ENCODE measurements around the gene GARIN5B. TPM values are rescaled to one million over a fixed set of nuclear protein-coding genes. Genes with fewer than 3 reads are reported as not detected.

Gene GARIN5B
- total and polyA plus RNA-seq, 2 of the 8 experiments (the other 6 are each of a cell fraction or from before 2014, with no cell fraction given) = 0.03 TPM; not detected in 1

- peaks cover 0 to 5% (median 0%) of the 10 kb centered on the region in 4 experiments; a peak in 1 of 8 replicates for H3K36me3 ChIP-seq (ENCODE audit: control insufficient read depth in 2 of 4, insufficient read depth in 4 of 4, low read length in 3 of 4)
- H3K79me2 ChIP-seq (ENCODE audit: control insufficient read depth in 1 of 2, insufficient read depth in 2 of 2, low read length in 2 of 2) = no peaks in the 10 kb centered on the region
- H3K14ac ChIP-seq (ENCODE audit: insufficient read length) = no peak overlapping the region
- H3K9ac ChIP-seq (replicated peaks in 1 of 4; ENCODE audit: extremely low read depth in 1 of 4, low read depth in 3 of 4, low read length in 3 of 4) = no peak overlapping the region
- H3K27ac ChIP-seq (ENCODE audit: low read depth, low read length) = no peak overlapping the region
- no peaks in the 10 kb centered on the region for H3K9me3 ChIP-seq (ENCODE audit: insufficient read depth in 2 of 2, low read depth in 1 of 2, low read length in 1 of 2)
- ChIA-PET CTCF (ENCODE audit: partially characterized antibody) (interaction anchor here (1.0 to 3.1 kb wide), 5 partner anchors 12 to 43 kb away, joined by 3 to 7 read pairs (median 4); no protein-coding TSS in a partner anchor), POLR2A (ENCODE audit: partially characterized antibody) (interaction anchor here (0.8 to 3.8 kb wide), 8 partner anchors 10 to 92 kb away, joined by 3 to 17 read pairs (median 6); partner anchors contain the start of genes KMT5C, RPL28 and UBE2S)
- no peak overlapping the region for H2BK120ac ChIP-seq (replicated peaks; ENCODE audit: low read depth, low read length)
- no peak overlapping the region; the same call in 1 of the 2 replicates for H4K8ac ChIP-seq (ENCODE audit: extremely low read depth, insufficient read depth, low read length)
- H3K18ac ChIP-seq (ENCODE audit: extremely low read depth, low read length) = no peak overlapping the region
- peaks cover 0 to 5% (median 2%) of the 10 kb centered on the region in 4 experiments; a peak in 5 of 7 replicates for H3K4me1 ChIP-seq (replicated peaks in 1 of 4; ENCODE audit: control insufficient read depth in 3 of 4, insufficient read depth in 4 of 4, low read length in 3 of 4)
- H4K91ac ChIP-seq (replicated peaks; ENCODE audit: insufficient read length, low read length) = no peak overlapping the region
- H2BK20ac ChIP-seq (ENCODE audit: low read length) = no peak overlapping the region
- DNase-seq (ENCODE audit: low read depth in 1 of 2, low spot score in 2 of 2) (no peak), FAIRE-seq (no peak)
- no peak overlapping the region for H3K4me3 ChIP-seq (ENCODE audit: extremely low read depth in 1 of 4, insufficient read depth in 2 of 4, low read depth in 3 of 4, low read length in 4 of 4)
- no peak overlapping the region for H3K4ac ChIP-seq (replicated peaks; ENCODE audit: insufficient read length, low read depth, low read length)
- no peak overlapping the region for H3K23ac ChIP-seq (ENCODE audit: insufficient read length)
- H4K5ac ChIP-seq (ENCODE audit: insufficient read length, low read depth, low read length) = no peak overlapping the region
- H3K23me2 ChIP-seq (ENCODE audit: low read depth, low read length) = peaks cover 2% of the 10 kb centered on the region; the same call in 1 of the 2 replicates
- no peaks in the 10 kb centered on the region for H4K20me1 ChIP-seq (replicated peaks in 1 of 2; ENCODE audit: control insufficient read depth in 1 of 2, insufficient read depth in 2 of 2, low read length in 2 of 2)
- 93% methylated on average over 13 of the region's 13 CpGs; no CpG with 5 or more reads in 1 of the 2 experiments for WGBS, 2 experiments (ENCODE audit: extremely low coverage in 1 of 2, insufficient coverage in 1 of 2, insufficient read length in 1 of 2, insufficient replicate concordance in 2 of 2, low coverage in 1 of 2, low lambda C conversion rate in 2 of 2, missing lambda C conversion rate in 1 of 2)
- no peak overlapping the region for H2AFZ ChIP-seq (ENCODE audit: low read length)
- no peak overlapping the region for H3K4me2 ChIP-seq (ENCODE audit: insufficient read depth in 1 of 2, low read depth in 2 of 2, low read length in 2 of 2)
- no peak overlapping the region for H2BK12ac ChIP-seq (ENCODE audit: low read depth, low read length)
- no peak overlapping the region for H2BK5ac ChIP-seq (ENCODE audit: low read depth, low read length)
- no peak overlapping the region for H2BK15ac ChIP-seq (ENCODE audit: low read length)
- H2AK5ac ChIP-seq (ENCODE audit: low read depth, low read length) = no peak overlapping the region
- H3K56ac ChIP-seq (replicated peaks; ENCODE audit: insufficient read length, low read depth, low read length) = no peak overlapping the region
- H3K79me1 ChIP-seq (ENCODE audit: low read depth, low read length) = no peaks in the 10 kb centered on the region
- no peaks in the 10 kb centered on the region for H3K27me3 ChIP-seq (replicated peaks in 1 of 4; ENCODE audit: control insufficient read depth in 3 of 4, extremely low read depth in 1 of 4, insufficient read depth in 3 of 4, low read length in 3 of 4)
- TF ChIP-seq PHF8 (conservative IDR thresholded peaks at IDR 0.05; ENCODE audit: low read depth, low read length) (no peak), NANOG (IDR thresholded peaks at IDR 0.05; ENCODE audit: insufficient read depth, low read depth, low read length, poor library complexity, severe bottlenecking) (no peak), FOSL1 (IDR thresholded peaks at IDR 0.05; ENCODE audit: insufficient read depth, low read depth, low read length) (no peak), ASH2L (IDR thresholded peaks at IDR 0.05; ENCODE audit: low read length) (no peak), RFX5 (IDR thresholded peaks at IDR 0.05; ENCODE audit: borderline replicate concordance, low read depth, low read length) (no peak), MAFK (IDR thresholded peaks at IDR 0.05; ENCODE audit: low read depth, low read length) (no peak), POLR2AphosphoS5 (IDR thresholded peaks at IDR 0.05; ENCODE audit: low read depth, low read length) (no peak), EP300 (IDR thresholded peaks at IDR 0.05; ENCODE audit: borderline replicate concordance in 1 of 2, low read depth in 2 of 2, low read length in 2 of 2) (no peak), TEAD4 (IDR thresholded peaks at IDR 0.05; ENCODE audit: low read depth, low read length) (no peak), SIRT6 (IDR thresholded peaks at IDR 0.05; ENCODE audit: low read length) (no peak), GABPA (IDR thresholded peaks at IDR 0.05; ENCODE audit: borderline replicate concordance, insufficient read depth, low read length) (no peak), NRF1 (IDR thresholded peaks at IDR 0.05; ENCODE audit: low read depth, low read length) (no peak)
Observed at GRCh38 chr19:55315956-55316525, 47.0 kb downstream of the GARIN5B start.

Data from H1 (cell line).